Lung microvascular endothelial cell (primary cell): ENCODE results near the gene NUDT4. TPM values are rescaled to one million over a fixed set of nuclear protein-coding genes. Genes with fewer than 3 reads are reported as not detected.

Source experiments
- total RNA-seq: library from RNA; depleted of rRNA; stranded (reverse); fragments of >200 nt; gene quantifications from 2 replicates; pipeline ENCODE4 v1.2.1, GENCODE V29; 2014

NUDT4 gene
- total RNA-seq, 1 donor from 2014 or later = 71.8 TPM

Other genes starting within 250 kb of the NUDT4 start
- gene UBE2N, start 64.0 kb downstream of the NUDT4 start, total RNA-seq = 96.8 and 118 TPM in 2 replicates
- gene MRPL42, start 89.6 kb downstream of the NUDT4 start, total RNA-seq = 37.9 and 44.9 TPM in 2 replicates
- 45.5 and 72.4 TPM in 2 replicates for gene SOCS2, start 194.8 kb downstream of the NUDT4 start, total RNA-seq